Astrocyte of the cerebellum (primary cell): Measurements from ENCODE around the gene ASPG.

ENCODE experiments used
- DNase-seq: peaks from one replicate; pipeline ENCODE4 v3.0.0-alpha.2; 2011; ENCODE audit warnings: low read depth
- H3K4me3 ChIP-seq: 2 replicates; pipeline ENCODE4 v1.5.1; 2011; ENCODE audit warnings: mild to moderate bottlenecking, low read depth, low read length, moderate library complexity
- in situ Hi-C: cut with HindIII; loops from 2 replicates; pipeline ENCODE4 v1.10.0; 2017; ENCODE audit warnings: low sequenced_read_pairs
- TF ChIP-seq, protein P1 (sequence below): IDR thresholded peaks from 2 replicates; pipeline ENCODE4 v1.5.1; 2012; ENCODE audit warnings: low read length, low read depth, moderate library complexity, mild to moderate bottlenecking; ENCODE audit errors: missing control alignments

The ASPG gene

DNA sequence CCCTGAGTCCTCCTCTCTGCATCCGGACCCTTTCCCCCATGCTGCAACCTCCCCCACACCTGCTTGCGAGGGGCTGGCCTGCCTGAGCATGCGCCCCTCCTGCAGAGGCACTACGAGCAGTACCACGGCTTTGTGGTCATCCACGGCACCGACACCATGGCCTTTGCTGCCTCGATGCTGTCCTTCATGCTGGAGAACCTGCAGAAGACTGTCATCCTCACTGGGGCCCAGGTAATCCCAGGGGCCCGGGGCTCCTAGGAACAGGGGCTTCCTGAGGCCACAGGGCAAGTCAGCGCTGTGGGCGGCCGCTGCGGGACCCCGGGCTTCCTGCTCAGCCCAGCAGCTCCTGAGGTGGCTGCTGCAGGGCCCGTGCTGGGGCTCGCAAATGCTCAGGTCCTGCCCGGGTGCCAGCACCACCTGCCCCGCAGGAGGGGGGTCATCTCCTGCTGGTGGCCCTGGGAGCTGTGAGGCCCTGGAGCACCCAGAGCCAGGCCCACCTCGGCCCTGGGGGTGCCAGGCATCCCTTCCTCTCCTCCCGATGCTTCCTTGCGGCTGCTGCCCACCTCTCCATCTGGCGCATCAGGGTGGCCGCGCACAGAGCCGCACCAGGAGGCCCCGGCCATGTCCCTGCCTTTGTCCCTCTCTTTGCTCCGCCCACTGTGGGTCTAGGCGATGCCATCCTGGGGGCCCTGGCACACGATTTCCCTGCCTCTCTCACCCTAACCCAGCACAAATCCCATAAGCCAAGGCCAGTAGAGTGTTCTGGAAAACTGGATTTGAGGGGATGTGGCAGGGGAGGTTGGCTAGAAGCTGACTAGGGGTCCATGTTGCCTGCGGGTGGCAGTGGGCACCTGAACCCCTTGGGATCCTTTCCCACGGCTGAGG is 10.2 kb downstream of the ASPG start:
- in situ Hi-C loops = no loop called here
- TF ChIP-seq, protein P1, sequence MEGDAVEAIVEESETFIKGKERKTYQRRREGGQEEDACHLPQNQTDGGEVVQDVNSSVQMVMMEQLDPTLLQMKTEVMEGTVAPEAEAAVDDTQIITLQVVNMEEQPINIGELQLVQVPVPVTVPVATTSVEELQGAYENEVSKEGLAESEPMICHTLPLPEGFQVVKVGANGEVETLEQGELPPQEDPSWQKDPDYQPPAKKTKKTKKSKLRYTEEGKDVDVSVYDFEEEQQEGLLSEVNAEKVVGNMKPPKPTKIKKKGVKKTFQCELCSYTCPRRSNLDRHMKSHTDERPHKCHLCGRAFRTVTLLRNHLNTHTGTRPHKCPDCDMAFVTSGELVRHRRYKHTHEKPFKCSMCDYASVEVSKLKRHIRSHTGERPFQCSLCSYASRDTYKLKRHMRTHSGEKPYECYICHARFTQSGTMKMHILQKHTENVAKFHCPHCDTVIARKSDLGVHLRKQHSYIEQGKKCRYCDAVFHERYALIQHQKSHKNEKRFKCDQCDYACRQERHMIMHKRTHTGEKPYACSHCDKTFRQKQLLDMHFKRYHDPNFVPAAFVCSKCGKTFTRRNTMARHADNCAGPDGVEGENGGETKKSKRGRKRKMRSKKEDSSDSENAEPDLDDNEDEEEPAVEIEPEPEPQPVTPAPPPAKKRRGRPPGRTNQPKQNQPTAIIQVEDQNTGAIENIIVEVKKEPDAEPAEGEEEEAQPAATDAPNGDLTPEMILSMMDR = no peak
- no peak for DNase-seq
- no peak overlapping the region for H3K4me3 ChIP-seq

DNA sequence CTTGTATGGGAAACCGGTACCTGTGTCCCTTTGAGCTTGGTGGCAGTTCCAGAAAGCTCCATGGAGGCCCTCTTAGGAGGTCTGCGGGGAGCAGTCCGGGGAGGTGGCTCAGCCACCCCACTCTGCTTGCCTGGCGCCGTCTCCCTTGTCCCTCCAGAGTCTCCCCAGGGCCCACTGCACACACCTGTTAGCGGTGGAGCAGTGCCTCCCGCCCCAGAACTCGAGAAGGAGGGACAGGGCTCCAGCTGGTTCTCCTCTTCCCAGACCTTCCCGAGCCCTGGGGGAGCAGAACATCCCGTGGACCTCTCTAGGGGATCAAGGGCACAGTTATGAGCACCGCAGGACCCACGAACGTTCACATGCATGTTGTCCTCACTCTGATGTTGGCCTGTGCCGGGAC is 10.8 kb downstream of the ASPG start:
- in situ Hi-C loops = no loop called here
- H3K4me3 ChIP-seq = no peak overlapping the region
- TF ChIP-seq, protein P1 = no peak
- no peak for DNase-seq

DNA sequence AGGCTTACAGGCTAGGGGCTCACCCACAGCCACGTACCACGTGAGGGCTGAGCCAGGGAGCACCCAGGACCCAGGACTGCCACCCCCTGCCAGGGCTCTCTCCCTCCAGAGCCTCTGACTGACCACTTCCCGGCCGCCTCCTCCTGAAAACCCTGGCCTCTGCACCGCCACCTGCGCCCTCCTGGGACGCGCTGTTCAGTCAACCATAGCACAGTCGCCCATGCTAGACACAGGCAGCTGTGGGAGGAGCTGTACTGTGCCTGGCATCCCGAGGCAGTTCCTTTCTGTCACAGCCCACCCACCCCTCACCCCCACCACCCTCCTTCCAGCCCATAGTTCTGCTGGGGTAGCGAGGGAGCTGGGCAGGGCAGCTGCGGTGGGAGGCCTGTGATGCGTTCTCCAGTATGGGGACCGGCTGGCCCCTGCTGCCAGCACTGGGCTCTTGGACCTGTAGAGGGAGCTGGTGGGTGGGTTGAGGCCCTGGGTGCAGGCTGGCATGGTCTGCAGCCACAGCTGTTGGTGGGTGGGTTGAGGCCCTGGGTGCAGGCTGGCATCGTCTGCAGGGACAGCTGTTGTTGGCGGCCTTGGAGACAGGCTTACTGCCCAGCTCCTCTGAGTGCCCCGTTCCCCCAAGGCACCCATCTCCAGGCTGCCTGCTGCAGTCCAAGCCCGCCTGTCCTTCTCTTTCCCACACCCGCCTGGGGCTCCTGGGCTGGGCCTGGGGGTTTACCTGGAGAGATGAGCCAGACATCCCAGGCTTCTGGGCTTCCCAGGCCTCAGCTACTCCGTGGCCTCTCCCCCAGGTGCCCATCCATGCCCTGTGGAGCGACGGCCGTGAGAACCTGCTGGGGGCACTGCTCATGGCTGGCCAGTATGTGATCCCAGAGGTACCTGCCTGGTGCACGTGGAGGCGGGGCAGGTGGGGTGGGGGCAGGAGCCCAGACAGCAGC is 11.5 kb downstream of the ASPG start:
- TF ChIP-seq, protein P1 = no peak
- in situ Hi-C loops = no loop called here
- no peak for DNase-seq
- H3K4me3 ChIP-seq = no peak overlapping the region

DNA sequence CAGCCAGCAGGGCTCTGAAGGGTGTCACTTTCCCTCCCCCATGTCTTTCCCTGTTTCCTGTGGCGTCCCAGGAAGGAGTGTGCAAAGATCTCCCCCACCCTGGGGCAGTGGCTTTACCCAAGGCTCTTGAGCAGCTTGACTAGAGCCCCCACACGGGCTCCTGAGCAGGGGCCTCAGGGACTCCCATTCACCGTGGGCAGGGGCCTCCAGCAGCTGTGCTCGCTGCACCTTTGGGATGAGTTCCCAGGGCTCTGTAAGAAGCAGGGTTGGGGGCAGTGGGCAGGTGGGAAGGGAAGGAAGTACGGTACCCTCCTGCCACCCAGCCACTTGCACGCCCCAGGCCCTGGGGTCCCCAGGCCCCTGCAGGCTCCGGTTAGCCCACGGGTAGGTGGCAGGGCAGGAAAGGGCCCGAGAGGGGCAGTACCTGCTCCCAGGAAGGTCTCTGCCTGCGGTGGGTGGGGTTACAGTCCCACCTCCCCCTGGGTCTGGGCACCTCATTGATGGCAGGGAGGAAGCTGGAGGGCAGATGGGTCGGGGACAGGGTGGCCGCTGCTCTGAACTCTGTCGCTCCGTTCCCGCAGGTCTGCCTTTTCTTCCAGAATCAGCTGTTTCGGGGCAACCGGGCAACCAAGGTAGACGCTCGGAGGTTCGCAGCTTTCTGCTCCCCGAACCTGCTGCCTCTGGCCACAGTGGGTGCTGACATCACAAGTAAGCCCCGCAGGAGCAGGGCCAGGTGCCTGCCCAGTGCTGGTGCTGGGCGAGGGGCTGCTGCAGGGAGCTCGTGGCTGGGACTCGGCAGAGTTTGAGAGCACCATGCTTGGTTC is 13.0 kb downstream of the ASPG start:
- TF ChIP-seq, protein P1 = no peak
- no peak for DNase-seq
- in situ Hi-C loops = no loop called here
- H3K4me3 ChIP-seq = no peak overlapping the region

DNA sequence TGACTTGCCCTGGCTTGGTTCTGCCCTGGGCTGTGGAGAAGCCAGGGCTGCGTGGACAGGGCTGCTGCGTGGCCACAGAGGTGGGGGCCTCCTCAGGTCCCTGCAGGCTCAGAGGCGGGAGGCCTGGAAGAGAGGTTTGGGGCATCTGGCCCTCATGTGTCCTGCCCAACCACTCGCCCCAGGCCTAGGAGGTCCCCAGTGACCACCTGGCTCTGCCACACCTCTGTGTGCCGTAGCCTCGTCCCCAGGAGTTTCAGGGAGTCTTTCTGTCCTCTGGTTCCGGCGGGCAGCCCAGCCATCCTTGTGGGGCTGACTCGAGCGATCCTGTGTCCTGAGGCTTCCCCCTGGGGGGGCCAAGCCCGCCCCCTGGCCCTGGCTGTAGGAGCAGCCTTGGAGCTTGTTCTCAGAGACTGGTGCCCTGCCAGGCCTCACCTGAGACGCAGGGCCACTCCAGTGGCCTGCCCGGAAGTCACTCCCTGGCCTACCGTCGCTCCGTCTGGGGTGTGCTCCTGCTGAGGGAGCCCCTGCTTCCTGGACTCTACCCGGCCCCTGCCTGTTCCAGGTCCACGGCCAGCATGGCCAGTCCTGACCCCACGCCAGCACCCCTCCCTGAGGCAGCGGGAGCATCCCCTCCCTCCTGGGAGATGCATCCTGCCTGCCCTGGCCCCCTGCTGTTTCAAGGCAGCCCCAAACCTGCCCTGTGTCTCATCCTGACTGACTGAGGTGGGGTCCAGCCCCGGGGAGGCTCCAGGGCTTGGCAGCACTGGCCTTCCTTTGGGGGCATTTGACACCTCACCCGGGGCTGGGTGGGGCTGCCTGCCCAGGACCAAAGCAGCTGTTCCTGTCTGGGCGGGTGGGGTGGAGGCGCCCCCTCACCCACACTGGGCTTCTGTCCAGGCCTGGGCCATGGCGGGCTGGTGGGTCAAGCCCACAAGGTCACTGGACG is 13.9 kb downstream of the ASPG start:
- in situ Hi-C loops = no loop called here
- TF ChIP-seq, protein P1 = no peak
- no peak for DNase-seq

More for the DNA sequence above, 13.9 kb downstream of the ASPG start:
- no peak overlapping the region for H3K4me3 ChIP-seq
